ENCODE data around the gene NDUFAB1. TPM values are rescaled to one million over a fixed set of nuclear protein-coding genes. Genes with fewer than 3 reads are reported as not detected.

NDUFAB1 gene
- total RNA-seq, 6 donors from 2014 or later = 21.0 to 69.2 (median 44.3) TPM

DNA sequence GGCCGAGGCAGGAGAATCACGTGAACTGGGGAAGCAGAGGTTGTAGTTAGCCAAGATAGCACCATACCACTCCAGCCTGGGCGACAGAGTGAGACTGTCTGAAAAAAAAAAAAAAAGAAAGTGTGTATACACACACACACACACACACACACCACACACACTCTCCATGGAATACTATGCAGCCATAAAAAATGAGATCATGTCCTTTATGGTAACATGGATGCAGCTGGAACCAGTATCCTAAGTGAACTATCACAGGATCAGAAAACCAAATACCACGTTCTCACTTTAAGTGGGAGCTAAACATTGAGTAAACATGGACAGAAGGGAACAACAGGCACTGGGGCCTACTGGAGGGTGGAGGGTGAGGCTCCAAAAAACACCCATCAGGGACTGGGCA is 16.7 kb downstream of the NDUFAB1 start:
- H3K27me3 ChIP-seq = peaks cover 0 to 2% (median 0%) of the 10 kb centered on the region in 4 donors
- no peak overlapping the region for H3K27ac ChIP-seq
- no peaks in the 10 kb centered on the region for H3K4me1 ChIP-seq
- DNase-seq (no peak), ATAC-seq (ENCODE audit: low FRiP score in 2 of 2) (no peak)
- H3K36me3 ChIP-seq = peaks cover 11 to 63% (median 36%) of the 10 kb centered on the region in 4 donors
- WGBS, 2 donors = 92 to 93% methylated on average over 4 of the region's 4 CpGs
- TF ChIP-seq POLR2A (IDR thresholded peaks at IDR 0.05) = no peak
- H3K9me3 ChIP-seq = no peaks in the 10 kb centered on the region
- H3K4me3 ChIP-seq = no peak overlapping the region

DNA sequence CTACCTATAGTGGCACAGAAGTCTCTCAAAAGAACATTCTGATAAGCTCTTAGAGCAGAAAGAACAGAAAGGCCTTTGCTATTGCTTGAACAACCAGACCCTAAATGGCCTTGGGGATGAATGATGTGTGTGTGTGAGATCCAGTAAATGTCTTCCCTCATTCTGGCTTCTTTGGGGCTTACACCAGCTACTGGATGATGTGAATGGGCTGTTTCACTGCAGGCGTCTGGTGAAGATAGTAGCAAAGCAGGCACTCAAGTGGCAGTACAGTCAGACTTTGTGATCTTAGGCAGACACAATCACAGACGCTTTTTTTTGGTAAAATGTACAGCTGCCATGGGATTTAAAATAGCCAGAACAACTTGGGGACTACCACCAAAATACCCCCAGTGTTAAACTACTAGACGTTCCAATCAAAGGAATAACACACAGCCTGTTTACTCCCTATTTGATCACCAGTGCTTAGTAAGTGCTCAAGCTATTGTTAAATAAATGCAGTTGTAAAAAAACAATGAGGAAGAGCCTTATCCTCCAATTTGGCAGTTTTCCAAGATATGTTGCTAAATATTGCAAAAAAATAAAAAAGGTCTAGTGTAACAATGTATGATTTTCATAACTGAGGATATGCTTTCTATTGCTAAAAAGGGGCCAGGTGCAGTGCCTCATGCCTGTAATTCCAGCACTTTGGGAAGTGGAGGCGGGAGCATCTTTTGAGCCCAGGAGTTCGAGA is 17.9 kb downstream of the NDUFAB1 start:
- Histone ChIP-seq H3K27me3 (peaks cover 0 to 2% (median 0%) of the 10 kb centered on the region in 4 donors), H3K27ac (no peak overlapping the region), H3K36me3 (peaks cover 11 to 68% (median 38%) of the 10 kb centered on the region in 4 donors), H3K4me3 (no peak overlapping the region), H3K4me1 (no peaks in the 10 kb centered on the region), H3K9me3 (no peaks in the 10 kb centered on the region)
- TF ChIP-seq POLR2AphosphoS5 (IDR thresholded peaks at IDR 0.05) (no peak), EP300 (IDR thresholded peaks at IDR 0.05) (no peak), CTCF (IDR thresholded peaks at IDR 0.05) (no peak), POLR2A (IDR thresholded peaks at IDR 0.05) (no peak)
- 75 to 76% methylated on average over 5 of the region's 5 CpGs for WGBS, 2 donors
- ATAC-seq (ENCODE audit: low FRiP score in 2 of 2) = no peak
- DNase-seq = no peak

- no peaks in the 10 kb centered on the region for H3K4me1 ChIP-seq
- ATAC-seq (ENCODE audit: low FRiP score in 2 of 2) = no peak
- H3K27ac ChIP-seq = no peak overlapping the region
- peaks cover 0 to 2% (median 0%) of the 10 kb centered on the region in 4 donors for H3K27me3 ChIP-seq
- no peak for TF ChIP-seq CTCF (IDR thresholded peaks at IDR 0.05)
- no peak for TF ChIP-seq POLR2A (IDR thresholded peaks at IDR 0.05)
- TF ChIP-seq EP300 (IDR thresholded peaks at IDR 0.05) = no peak
- peaks cover 11 to 75% (median 41%) of the 10 kb centered on the region in 4 donors for H3K36me3 ChIP-seq
- no peak for DNase-seq
- 90 to 94% methylated on average over 2 of the region's 2 CpGs for WGBS, 2 donors
- no peak overlapping the region for H3K4me3 ChIP-seq
- H3K9me3 ChIP-seq = no peaks in the 10 kb centered on the region
These were observed 18.6 kb downstream of the NDUFAB1 start for GRCh38 chr16:23577493-23577892.

- Histone ChIP-seq H3K27ac (no peak overlapping the region), H3K4me3 (no peak overlapping the region), H3K36me3 (peaks cover 6 to 78% (median 43%) of the 10 kb centered on the region in 4 donors), H3K4me1 (no peaks in the 10 kb centered on the region), H3K9me3 (no peaks in the 10 kb centered on the region), H3K27me3 (peaks cover 0 to 2% (median 0%) of the 10 kb centered on the region in 4 donors)
- TF ChIP-seq POLR2A (IDR thresholded peaks at IDR 0.05) = no peak
- no peak for ATAC-seq (ENCODE audit: low FRiP score in 2 of 2)
- WGBS, 2 donors = 89 to 95% methylated on average over 3 of the region's 3 CpGs
- DNase-seq = no peak
These were observed 20.3 kb downstream of the NDUFAB1 start for GRCh38 chr16:23575834-23576233.

GRCh38 chr16:23573817-23574216 is 22.3 kb downstream of the NDUFAB1 start:
- DNase-seq (no peak), ATAC-seq (ENCODE audit: low FRiP score in 2 of 2) (no peak)
- H3K27me3 ChIP-seq = peaks cover 0 to 2% (median 0%) of the 10 kb centered on the region in 4 donors
- no peaks in the 10 kb centered on the region for H3K9me3 ChIP-seq
- H3K36me3 ChIP-seq = peaks cover 6 to 80% (median 41%) of the 10 kb centered on the region in 4 donors
- H3K27ac ChIP-seq = no peak overlapping the region
- no peak overlapping the region for H3K4me3 ChIP-seq
- 90 to 92% methylated on average over 5 of the region's 5 CpGs for WGBS, 2 donors
- no peaks in the 10 kb centered on the region for H3K4me1 ChIP-seq
- TF ChIP-seq CTCF (IDR thresholded peaks at IDR 0.05) (no peak), EP300 (IDR thresholded peaks at IDR 0.05) (no peak), POLR2A (IDR thresholded peaks at IDR 0.05) (no peak)

GRCh38 chr16:23572394-23572793 is 23.7 kb downstream of the NDUFAB1 start:
- H3K36me3 ChIP-seq = peaks cover 7 to 86% (median 50%) of the 10 kb centered on the region in 4 donors

More at GRCh38 chr16:23572394-23572793, 23.7 kb downstream of the NDUFAB1 start:
- TF ChIP-seq EP300 (IDR thresholded peaks at IDR 0.05) (no peak), CTCF (IDR thresholded peaks at IDR 0.05) (no peak), POLR2A (IDR thresholded peaks at IDR 0.05) (no peak), POLR2AphosphoS5 (IDR thresholded peaks at IDR 0.05) (no peak)
- no peaks in the 10 kb centered on the region for H3K4me1 ChIP-seq
- 93 to 94% methylated on average over 9 of the region's 9 CpGs for WGBS, 2 donors
- peaks cover 0 to 2% (median 0%) of the 10 kb centered on the region in 4 donors for H3K27me3 ChIP-seq
- DNase-seq (no peak), ATAC-seq (ENCODE audit: low FRiP score in 2 of 2) (no peak)
- no peaks in the 10 kb centered on the region for H3K9me3 ChIP-seq
- no peak overlapping the region for H3K27ac ChIP-seq
- no peak overlapping the region for H3K4me3 ChIP-seq

All from upper lobe of left lung (tissue), 6 donors.